ENCODE data around the gene RASL10B.

The RASL10B gene

GRCh38 chr17:35716173-35716572, 15.3 kb upstream of the RASL10B start:
- Histone ChIP-seq H3K4me1 (ENCODE audit: control insufficient read depth in 5 of 5, insufficient read depth in 5 of 5, low read length in 5 of 5) (peaks cover 13 to 55% (median 39%) of the 10 kb centered on the region in 5 donors), H3K36me3 (ENCODE audit: control insufficient read depth in 5 of 5, insufficient read depth in 5 of 5, low read length in 5 of 5) (peaks cover 13 to 44% (median 22%) of the 10 kb centered on the region in 5 donors), H3K4me3 (ENCODE audit: low read depth in 1 of 5, low read length in 5 of 5) (no peak overlapping the region), H3K9me3 (ENCODE audit: control insufficient read depth in 5 of 5, low read length in 5 of 5) (no peaks in the 10 kb centered on the region), H3K27me3 (ENCODE audit: control insufficient read depth in 5 of 5, insufficient read depth in 4 of 5, low read length in 5 of 5) (no peaks in the 10 kb centered on the region), H3K27ac (ENCODE audit: low read depth, low read length) (peak overlapping the region; percentile 83), H3K9ac (ENCODE audit: low read length in 5 of 5) (peak overlapping the region in 1 of 5 donors; percentile 72)

- H3K36me3 ChIP-seq (ENCODE audit: control insufficient read depth in 5 of 5, insufficient read depth in 5 of 5, low read length in 5 of 5): peaks cover 10 to 47% (median 21%) of the 10 kb centered on the region in 5 donors
- H3K9me3 ChIP-seq (ENCODE audit: control insufficient read depth in 5 of 5, low read length in 5 of 5): no peaks in the 10 kb centered on the region
- peaks cover 13 to 55% (median 39%) of the 10 kb centered on the region in 5 donors for H3K4me1 ChIP-seq (ENCODE audit: control insufficient read depth in 5 of 5, insufficient read depth in 5 of 5, low read length in 5 of 5)
- H3K4me3 ChIP-seq (ENCODE audit: low read depth in 1 of 5, low read length in 5 of 5): no peak overlapping the region
- no peaks in the 10 kb centered on the region for H3K27me3 ChIP-seq (ENCODE audit: control insufficient read depth in 5 of 5, insufficient read depth in 4 of 5, low read length in 5 of 5)
- H3K27ac ChIP-seq (ENCODE audit: low read depth, low read length): peak overlapping the region; percentile 83
- H3K9ac ChIP-seq (ENCODE audit: low read length in 5 of 5): peak overlapping the region in 2 of 5 donors; percentile 16 to 81
Observed at GRCh38 chr17:35716897-35717465, 14.5 kb upstream of the RASL10B start.

- Histone ChIP-seq H3K27me3 (ENCODE audit: control insufficient read depth in 5 of 5, insufficient read depth in 4 of 5, low read length in 5 of 5) (no peaks in the 10 kb centered on the region), H3K4me1 (ENCODE audit: control insufficient read depth in 5 of 5, insufficient read depth in 5 of 5, low read length in 5 of 5) (peaks cover 13 to 55% (median 39%) of the 10 kb centered on the region in 5 donors), H3K27ac (ENCODE audit: low read depth, low read length) (peak overlapping the region; percentile 83), H3K9ac (ENCODE audit: low read length in 5 of 5) (peak overlapping the region in 3 of 5 donors; percentile 5 to 81 (median 31)), H3K36me3 (ENCODE audit: control insufficient read depth in 5 of 5, insufficient read depth in 5 of 5, low read length in 5 of 5) (peaks cover 8 to 49% (median 21%) of the 10 kb centered on the region in 5 donors), H3K4me3 (ENCODE audit: low read depth in 1 of 5, low read length in 5 of 5) (no peak overlapping the region), H3K9me3 (ENCODE audit: control insufficient read depth in 5 of 5, low read length in 5 of 5) (no peaks in the 10 kb centered on the region)
Observed at GRCh38 chr17:35717475-35717874, 14.0 kb upstream of the RASL10B start.

- Histone ChIP-seq H3K9ac (ENCODE audit: low read length in 5 of 5) (no peak overlapping the region), H3K4me1 (ENCODE audit: control insufficient read depth in 5 of 5, insufficient read depth in 5 of 5, low read length in 5 of 5) (peaks cover 4 to 26% (median 22%) of the 10 kb centered on the region in 5 donors), H3K27ac (ENCODE audit: low read depth, low read length) (no peak overlapping the region), H3K9me3 (ENCODE audit: control insufficient read depth in 5 of 5, low read length in 5 of 5) (no peaks in the 10 kb centered on the region), H3K36me3 (ENCODE audit: control insufficient read depth in 5 of 5, insufficient read depth in 5 of 5, low read length in 5 of 5) (peaks cover 17 to 51% (median 28%) of the 10 kb centered on the region in 5 donors), H3K27me3 (ENCODE audit: control insufficient read depth in 5 of 5, insufficient read depth in 4 of 5, low read length in 5 of 5) (no peaks in the 10 kb centered on the region), H3K4me3 (ENCODE audit: low read depth in 1 of 5, low read length in 5 of 5) (no peak overlapping the region)
Observed at GRCh38 chr17:35723735-35724134, 7.7 kb upstream of the RASL10B start.

- H3K4me1 ChIP-seq (ENCODE audit: control insufficient read depth in 5 of 5, insufficient read depth in 5 of 5, low read length in 5 of 5): peaks cover 4 to 26% (median 22%) of the 10 kb centered on the region in 5 donors
- H3K36me3 ChIP-seq (ENCODE audit: control insufficient read depth in 5 of 5, insufficient read depth in 5 of 5, low read length in 5 of 5): peaks cover 17 to 47% (median 25%) of the 10 kb centered on the region in 5 donors
- H3K27me3 ChIP-seq (ENCODE audit: control insufficient read depth in 5 of 5, insufficient read depth in 4 of 5, low read length in 5 of 5): no peaks in the 10 kb centered on the region
- no peaks in the 10 kb centered on the region for H3K9me3 ChIP-seq (ENCODE audit: control insufficient read depth in 5 of 5, low read length in 5 of 5)
- H3K4me3 ChIP-seq (ENCODE audit: low read depth in 1 of 5, low read length in 5 of 5): no peak overlapping the region
- H3K9ac ChIP-seq (ENCODE audit: low read length in 5 of 5): no peak overlapping the region
- H3K27ac ChIP-seq (ENCODE audit: low read depth, low read length): no peak overlapping the region
Observed at GRCh38 chr17:35725058-35725457, 6.4 kb upstream of the RASL10B start.

GRCh38 chr17:35725802-35726126, 5.7 kb upstream of the RASL10B start:
- Histone ChIP-seq H3K27ac (ENCODE audit: low read depth, low read length) (peak overlapping the region; percentile 32), H3K36me3 (ENCODE audit: control insufficient read depth in 5 of 5, insufficient read depth in 5 of 5, low read length in 5 of 5) (peaks cover 17 to 45% (median 24%) of the 10 kb centered on the region in 5 donors), H3K9me3 (ENCODE audit: control insufficient read depth in 5 of 5, low read length in 5 of 5) (no peaks in the 10 kb centered on the region), H3K4me1 (ENCODE audit: control insufficient read depth in 5 of 5, insufficient read depth in 5 of 5, low read length in 5 of 5) (peaks cover 6 to 29% (median 23%) of the 10 kb centered on the region in 5 donors), H3K27me3 (ENCODE audit: control insufficient read depth in 5 of 5, insufficient read depth in 4 of 5, low read length in 5 of 5) (no peaks in the 10 kb centered on the region), H3K4me3 (ENCODE audit: low read depth in 1 of 5, low read length in 5 of 5) (no peak overlapping the region), H3K9ac (ENCODE audit: low read length in 5 of 5) (no peak overlapping the region)

GRCh38 chr17:35726127-35726952, 5.1 kb upstream of the RASL10B start:
- peaks cover 11 to 35% (median 29%) of the 10 kb centered on the region in 5 donors for H3K4me1 ChIP-seq (ENCODE audit: control insufficient read depth in 5 of 5, insufficient read depth in 5 of 5, low read length in 5 of 5)
- peak overlapping the region in 1 of 5 donors; percentile 61 for H3K9ac ChIP-seq (ENCODE audit: low read length in 5 of 5)
- peak overlapping the region in 1 of 5 donors; percentile 7 for H3K4me3 ChIP-seq (ENCODE audit: low read depth in 1 of 5, low read length in 5 of 5)
- H3K27me3 ChIP-seq (ENCODE audit: control insufficient read depth in 5 of 5, insufficient read depth in 4 of 5, low read length in 5 of 5): no peaks in the 10 kb centered on the region
- H3K27ac ChIP-seq (ENCODE audit: low read depth, low read length): peak overlapping the region; percentile 78
- H3K36me3 ChIP-seq (ENCODE audit: control insufficient read depth in 5 of 5, insufficient read depth in 5 of 5, low read length in 5 of 5): peaks cover 17 to 41% (median 22%) of the 10 kb centered on the region in 5 donors
- H3K9me3 ChIP-seq (ENCODE audit: control insufficient read depth in 5 of 5, low read length in 5 of 5): no peaks in the 10 kb centered on the region

GRCh38 chr17:35726953-35727460, 4.4 kb upstream of the RASL10B start:
- Histone ChIP-seq H3K9ac (ENCODE audit: low read length in 5 of 5) (peak overlapping the region in 1 of 5 donors; percentile 61), H3K9me3 (ENCODE audit: control insufficient read depth in 5 of 5, low read length in 5 of 5) (no peaks in the 10 kb centered on the region), H3K27ac (ENCODE audit: low read depth, low read length) (peak overlapping the region; percentile 78), H3K36me3 (ENCODE audit: control insufficient read depth in 5 of 5, insufficient read depth in 5 of 5, low read length in 5 of 5) (peaks cover 17 to 37% (median 22%) of the 10 kb centered on the region in 5 donors), H3K27me3 (ENCODE audit: control insufficient read depth in 5 of 5, insufficient read depth in 4 of 5, low read length in 5 of 5) (no peaks in the 10 kb centered on the region), H3K4me1 (ENCODE audit: control insufficient read depth in 5 of 5, insufficient read depth in 5 of 5, low read length in 5 of 5) (peaks cover 11 to 39% (median 31%) of the 10 kb centered on the region in 5 donors), H3K4me3 (ENCODE audit: low read depth in 1 of 5, low read length in 5 of 5) (peak overlapping the region in 1 of 5 donors; percentile 7)

GRCh38 chr17:35727635-35728034, 3.8 kb upstream of the RASL10B start:
- H3K4me3 ChIP-seq (ENCODE audit: low read depth in 1 of 5, low read length in 5 of 5): no peak overlapping the region
- H3K4me1 ChIP-seq (ENCODE audit: control insufficient read depth in 5 of 5, insufficient read depth in 5 of 5, low read length in 5 of 5): peaks cover 11 to 42% (median 37%) of the 10 kb centered on the region in 5 donors
- H3K27ac ChIP-seq (ENCODE audit: low read depth, low read length): peak overlapping the region; percentile 78
- H3K9ac ChIP-seq (ENCODE audit: low read length in 5 of 5): peak overlapping the region in 1 of 5 donors; percentile 61
- H3K9me3 ChIP-seq (ENCODE audit: control insufficient read depth in 5 of 5, low read length in 5 of 5): no peaks in the 10 kb centered on the region
- no peaks in the 10 kb centered on the region for H3K27me3 ChIP-seq (ENCODE audit: control insufficient read depth in 5 of 5, insufficient read depth in 4 of 5, low read length in 5 of 5)
- H3K36me3 ChIP-seq (ENCODE audit: control insufficient read depth in 5 of 5, insufficient read depth in 5 of 5, low read length in 5 of 5): peaks cover 17 to 35% (median 22%) of the 10 kb centered on the region in 5 donors

GRCh38 chr17:35728551-35728950, 2.9 kb upstream of the RASL10B start:
- Histone ChIP-seq H3K4me1 (ENCODE audit: control insufficient read depth in 5 of 5, insufficient read depth in 5 of 5, low read length in 5 of 5) (peaks cover 11 to 43% (median 41%) of the 10 kb centered on the region in 5 donors), H3K36me3 (ENCODE audit: control insufficient read depth in 5 of 5, insufficient read depth in 5 of 5, low read length in 5 of 5) (peaks cover 8 to 30% (median 20%) of the 10 kb centered on the region in 5 donors), H3K4me3 (ENCODE audit: low read depth in 1 of 5, low read length in 5 of 5) (no peak overlapping the region), H3K9me3 (ENCODE audit: control insufficient read depth in 5 of 5, low read length in 5 of 5) (no peaks in the 10 kb centered on the region), H3K9ac (ENCODE audit: low read length in 5 of 5) (no peak overlapping the region), H3K27ac (ENCODE audit: low read depth, low read length) (no peak overlapping the region), H3K27me3 (ENCODE audit: control insufficient read depth in 5 of 5, insufficient read depth in 4 of 5, low read length in 5 of 5) (no peaks in the 10 kb centered on the region)
